Osteoblast (primary cell): ENCODE results near the gene ZDHHC6. TPM values are rescaled to one million over a fixed set of nuclear protein-coding genes. Genes with fewer than 3 reads are reported as not detected.

Source experiments
- DNase-seq: peaks from one replicate; pipeline ENCODE4 v3.0.0; 2011; ENCODE audit warnings: low spot score, mixed read lengths; ENCODE audit not compliant: insufficient read length; ENCODE audit errors: missing footprints
- H2AFZ ChIP-seq: 2 replicates; pipeline ENCODE4 v1.6.0; 2011; ENCODE audit warnings: mild to moderate bottlenecking, low read length
- H3K27ac ChIP-seq: 2 replicates; pipeline ENCODE4 v1.5.1; 2011; ENCODE audit warnings: mild to moderate bottlenecking, low read depth, low read length, moderate library complexity
- H3K27me3 ChIP-seq: 2 replicates; pipeline ENCODE4 v1.6.0; 2012; ENCODE audit warnings: mild to moderate bottlenecking, control low read depth, inconsistent platforms, low read length, moderate library complexity; ENCODE audit not compliant: insufficient read depth
- H3K36me3 ChIP-seq: 2 replicates; pipeline ENCODE4 v1.5.1; 2011; ENCODE audit warnings: mild to moderate bottlenecking, low read length, control low read depth, moderate library complexity; ENCODE audit not compliant: insufficient read depth
- H3K4me1 ChIP-seq: 2 replicates; pipeline ENCODE4 v1.5.1; 2011; ENCODE audit warnings: mild to moderate bottlenecking, low read length, control low read depth, moderate library complexity; ENCODE audit not compliant: insufficient read depth
- H3K4me2 ChIP-seq: 2 replicates; pipeline ENCODE4 v1.6.0; 2011; ENCODE audit warnings: mild to moderate bottlenecking, low read length; ENCODE audit not compliant: insufficient read depth
- H3K4me3 ChIP-seq: fragments of 200-600 bp; sonication (generic); 3 replicates; pipeline ENCODE4 v1.5.1; 2012; ENCODE audit warnings: mild to moderate bottlenecking, low read length, inconsistent platforms; ENCODE audit not compliant: insufficient read depth
- H3K79me2 ChIP-seq: 2 replicates; pipeline ENCODE4 v1.6.0; 2012; ENCODE audit warnings: mild to moderate bottlenecking, low read length, control low read depth, inconsistent platforms; ENCODE audit not compliant: insufficient read depth
- H3K9me3 ChIP-seq: 2 replicates; pipeline ENCODE4 v1.5.1; 2011; ENCODE audit warnings: low read depth, low read length, control low read depth
- H4K20me1 ChIP-seq: 2 replicates; pipeline ENCODE4 v1.6.0; 2012; ENCODE audit warnings: mild to moderate bottlenecking, low read length, control low read depth; ENCODE audit not compliant: insufficient read depth
- total RNA-seq: library from RNA; depleted of rRNA; stranded (reverse); fragments of >200 nt; gene quantifications from 2 replicates; pipeline ENCODE4 v1.2.3, GENCODE V29; 2012
- TF ChIP-seq, protein P1 (sequence below): IDR thresholded peaks from 2 replicates; pipeline ENCODE4 v1.5.1; 2011; ENCODE audit warnings: mild to moderate bottlenecking, low read depth, low read length, moderate library complexity; ENCODE audit errors: extremely low read depth

The ZDHHC6 gene
- total RNA-seq, 1 donor = 26.1 TPM

DNA sequence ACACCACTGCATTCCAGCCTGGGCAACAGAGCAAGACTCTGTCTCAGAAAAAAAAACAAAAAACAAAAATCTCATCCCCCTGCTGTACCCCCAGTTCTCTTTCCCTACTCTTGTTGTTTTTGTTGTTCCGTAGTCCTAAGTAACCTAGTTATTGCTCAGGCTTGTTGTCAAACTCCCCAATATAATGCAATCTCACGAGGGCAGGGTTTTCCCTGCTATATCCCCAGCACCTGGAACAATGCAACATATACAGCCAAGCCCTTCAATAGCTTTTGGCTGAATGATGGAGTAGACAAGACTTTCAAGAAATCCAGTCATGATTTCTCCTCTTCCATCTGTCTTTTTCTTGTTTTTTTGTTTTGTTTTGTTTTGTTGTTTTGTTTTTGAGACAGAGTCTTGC is 62.6 kb downstream of the ZDHHC6 start:
- no peaks in the 10 kb centered on the region for H3K79me2 ChIP-seq
- no peaks in the 10 kb centered on the region for H3K36me3 ChIP-seq
- no peaks in the 10 kb centered on the region for H3K9me3 ChIP-seq
- no peak overlapping the region for H3K27ac ChIP-seq
- no peaks in the 10 kb centered on the region for H4K20me1 ChIP-seq
- DNase-seq = no peak
- peaks cover 7% of the 10 kb centered on the region for H3K4me1 ChIP-seq
- no peak overlapping the region for H3K4me2 ChIP-seq
- no peak overlapping the region for H2AFZ ChIP-seq
- no peaks in the 10 kb centered on the region for H3K27me3 ChIP-seq
- TF ChIP-seq, protein P1, sequence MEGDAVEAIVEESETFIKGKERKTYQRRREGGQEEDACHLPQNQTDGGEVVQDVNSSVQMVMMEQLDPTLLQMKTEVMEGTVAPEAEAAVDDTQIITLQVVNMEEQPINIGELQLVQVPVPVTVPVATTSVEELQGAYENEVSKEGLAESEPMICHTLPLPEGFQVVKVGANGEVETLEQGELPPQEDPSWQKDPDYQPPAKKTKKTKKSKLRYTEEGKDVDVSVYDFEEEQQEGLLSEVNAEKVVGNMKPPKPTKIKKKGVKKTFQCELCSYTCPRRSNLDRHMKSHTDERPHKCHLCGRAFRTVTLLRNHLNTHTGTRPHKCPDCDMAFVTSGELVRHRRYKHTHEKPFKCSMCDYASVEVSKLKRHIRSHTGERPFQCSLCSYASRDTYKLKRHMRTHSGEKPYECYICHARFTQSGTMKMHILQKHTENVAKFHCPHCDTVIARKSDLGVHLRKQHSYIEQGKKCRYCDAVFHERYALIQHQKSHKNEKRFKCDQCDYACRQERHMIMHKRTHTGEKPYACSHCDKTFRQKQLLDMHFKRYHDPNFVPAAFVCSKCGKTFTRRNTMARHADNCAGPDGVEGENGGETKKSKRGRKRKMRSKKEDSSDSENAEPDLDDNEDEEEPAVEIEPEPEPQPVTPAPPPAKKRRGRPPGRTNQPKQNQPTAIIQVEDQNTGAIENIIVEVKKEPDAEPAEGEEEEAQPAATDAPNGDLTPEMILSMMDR = no peak
- H3K4me3 ChIP-seq = no peak overlapping the region

DNA sequence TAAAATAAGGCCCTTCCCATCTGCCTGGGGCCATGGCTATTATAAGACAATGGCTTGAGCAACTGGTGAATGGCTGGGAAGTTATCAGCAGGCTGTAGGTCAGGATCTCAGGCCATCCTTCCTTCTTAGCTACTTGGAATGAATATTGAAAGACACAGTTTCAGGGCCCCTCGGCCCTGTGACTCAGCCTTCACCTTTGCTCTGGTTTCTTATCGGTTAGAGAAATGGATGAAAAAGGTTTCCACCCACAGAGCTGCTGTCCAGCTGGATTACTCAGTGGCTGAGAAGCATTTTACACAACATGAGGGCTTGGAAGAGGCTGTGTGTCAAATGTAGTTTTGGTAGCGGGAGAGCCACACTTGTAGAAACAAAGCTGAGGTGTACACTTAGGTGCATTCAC is 63.4 kb downstream of the ZDHHC6 start:
- H3K4me2 ChIP-seq = peak overlapping the region; percentile 56
- no peak for DNase-seq
- no peaks in the 10 kb centered on the region for H3K9me3 ChIP-seq
- H3K27ac ChIP-seq = no peak overlapping the region
- peaks cover 7% of the 10 kb centered on the region for H3K4me1 ChIP-seq
- no peaks in the 10 kb centered on the region for H3K79me2 ChIP-seq
- no peaks in the 10 kb centered on the region for H3K36me3 ChIP-seq
- TF ChIP-seq, protein P1 = no peak
- no peaks in the 10 kb centered on the region for H4K20me1 ChIP-seq
- no peak overlapping the region for H2AFZ ChIP-seq
- no peaks in the 10 kb centered on the region for H3K27me3 ChIP-seq
- no peak overlapping the region for H3K4me3 ChIP-seq

DNA sequence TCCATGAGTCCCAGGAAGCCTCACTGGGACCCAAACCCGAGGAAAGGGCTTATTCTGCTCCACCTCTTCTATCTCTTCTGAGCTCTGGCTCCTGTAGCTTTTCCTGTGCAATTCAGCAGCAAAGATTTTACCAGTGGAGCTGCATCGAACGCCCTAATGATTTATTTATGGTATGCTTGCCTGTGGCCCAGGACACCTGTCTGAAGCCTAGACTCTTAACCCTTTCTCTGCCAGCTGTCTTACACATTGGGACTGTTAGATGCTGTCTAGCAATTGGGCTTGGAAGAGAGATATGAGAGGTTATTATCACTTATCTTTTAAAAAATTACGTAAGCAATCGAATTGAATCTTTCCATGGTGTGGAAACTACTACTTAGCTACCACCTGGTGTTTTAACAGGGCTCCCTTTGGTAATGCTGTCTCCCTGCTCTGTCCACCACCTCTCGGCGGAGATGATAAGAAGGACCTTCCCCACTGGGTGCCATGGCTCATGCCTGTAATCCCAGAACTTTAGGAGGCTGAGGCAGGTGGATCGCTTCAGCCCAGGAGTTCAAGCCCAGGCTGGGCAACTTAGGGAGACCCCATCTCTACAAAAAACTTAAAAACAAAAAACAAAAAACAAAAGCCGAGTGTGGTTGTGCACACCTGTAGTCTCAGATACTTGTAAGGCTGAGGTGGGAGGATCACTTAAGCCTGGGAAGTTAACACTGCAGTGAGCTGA is 64.0 kb downstream of the ZDHHC6 start:
- Histone ChIP-seq H3K27ac (no peak overlapping the region), H3K4me1 (peaks cover 7% of the 10 kb centered on the region), H3K9me3 (no peaks in the 10 kb centered on the region), H3K27me3 (no peaks in the 10 kb centered on the region), H2AFZ (no peak overlapping the region), H3K4me3 (no peak overlapping the region), H3K36me3 (no peaks in the 10 kb centered on the region), H4K20me1 (no peaks in the 10 kb centered on the region), H3K79me2 (no peaks in the 10 kb centered on the region), H3K4me2 (no peak overlapping the region)
- no peak for DNase-seq
- TF ChIP-seq, protein P1 = no peak

Other genes starting within 250 kb of the ZDHHC6 start
- gene TECTB, start 163.5 kb downstream of the ZDHHC6 start, total RNA-seq = under 0.01 TPM in 1 of 2 replicates, not detected in the other
- 5.1 and 8.0 TPM in 2 replicates for gene ACSL5, start 72.8 kb downstream of the ZDHHC6 start, total RNA-seq
- gene VTI1A, start 301 bp upstream of the ZDHHC6 start, total RNA-seq = 34.7 and 35.4 TPM in 2 replicates